HG03108 (cell line): Measurements from ENCODE around the gene ANKRD28.
A peak's percentile ranks its signal among the peaks of the same experiment; 100 is the strongest.
"Not testable (repeated sequence)": the region's sequence is repeated elsewhere in the genome, so short reads cannot be mapped to it uniquely, and the experiment has no call there.

Experiments used
- ATAC-seq: cut with Tn5 transposase; IDR thresholded peaks from one replicate; pipeline ENCODE4 v1.9.1; 2021; ENCODE audit warnings: moderate library complexity; ENCODE audit not compliant: unreplicated experiment

The ANKRD28 gene

GRCh38 chr3:15778332-15778858 lies 19.4 kb downstream of the ANKRD28 start:
- no peak for ATAC-seq

DNA sequence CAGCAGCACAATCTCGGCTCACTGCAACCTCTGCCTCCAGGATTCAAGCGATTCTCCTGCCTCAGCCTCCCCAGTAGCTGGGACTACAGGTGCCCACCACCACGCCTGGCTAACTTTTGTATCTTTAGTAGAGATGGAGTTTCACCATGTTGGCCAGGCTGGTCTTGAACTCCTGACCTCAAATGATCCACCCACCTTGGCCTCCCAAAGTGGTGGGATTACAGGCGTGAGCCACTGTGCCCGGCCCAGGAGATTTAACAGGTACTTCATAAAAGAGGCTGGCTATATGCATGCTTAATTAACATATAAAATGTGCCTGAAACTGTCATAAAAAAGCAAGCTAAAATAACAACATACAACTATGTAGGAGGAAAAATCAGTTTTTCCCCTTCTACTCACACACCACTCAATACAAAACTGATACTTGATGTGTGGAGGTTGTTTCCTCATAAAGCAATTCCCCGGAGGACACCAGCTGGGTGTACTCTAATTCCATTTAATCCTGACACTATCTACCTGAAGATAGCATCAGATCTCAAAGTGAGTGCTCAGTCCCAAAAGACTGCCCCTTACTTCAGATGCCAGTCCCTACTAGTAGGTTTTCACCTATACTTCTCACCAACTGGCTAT lies 22.7 kb downstream of the ANKRD28 start:
- ATAC-seq = peak; percentile 66

GRCh38 chr3:15771444-15771843 lies 26.3 kb downstream of the ANKRD28 start:
- ATAC-seq = no peak

- no peak for ATAC-seq
These were observed 28.4 kb downstream of the ANKRD28 start for GRCh38 chr3:15769256-15769915.

GRCh38 chr3:15768421-15769255 lies 29.1 kb downstream of the ANKRD28 start:
- ATAC-seq = peak; percentile 92

DNA sequence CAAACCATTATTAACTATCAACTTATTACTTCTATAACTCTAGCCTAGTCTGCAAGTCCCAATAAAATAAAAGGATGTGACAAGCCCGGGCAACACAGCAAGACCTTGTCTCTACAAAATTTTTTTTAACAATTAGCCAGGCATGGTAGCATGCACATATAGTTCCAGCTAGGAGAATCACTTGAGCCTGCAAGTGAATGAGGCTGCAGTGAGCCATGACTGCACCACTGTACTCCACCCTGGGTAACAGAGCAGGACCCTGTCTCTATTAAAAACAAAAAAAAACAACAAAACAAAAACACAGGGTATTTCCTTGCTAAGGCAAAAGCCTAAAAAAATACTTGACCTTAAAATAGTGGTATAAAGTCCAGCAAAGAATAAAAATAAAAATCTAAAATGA lies 31.4 kb downstream of the ANKRD28 start:
- no peak for ATAC-seq

DNA sequence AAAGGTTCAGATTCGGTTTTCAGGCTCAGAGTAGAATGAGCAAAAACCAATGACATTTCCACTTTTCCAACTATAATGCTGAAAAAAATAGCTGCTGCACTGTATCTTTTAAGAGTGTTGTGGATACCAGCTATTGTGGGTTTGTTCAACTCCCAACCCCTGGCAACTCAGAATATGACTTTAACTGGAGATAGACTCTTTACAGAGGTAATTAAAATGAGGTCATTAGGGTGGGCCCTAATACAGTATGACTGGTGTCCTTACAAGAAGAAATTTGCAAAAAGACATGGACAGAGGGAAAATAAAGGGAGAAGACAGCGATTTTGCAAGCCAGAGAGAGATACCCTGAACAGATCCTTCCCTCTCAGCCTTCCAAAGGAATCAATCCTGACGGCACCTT lies 39.5 kb downstream of the ANKRD28 start:
- ATAC-seq = no peak

- ATAC-seq = no peak
These were observed 40.0 kb downstream of the ANKRD28 start for GRCh38 chr3:15757824-15758223.

GRCh38 chr3:15756505-15756904 lies 41.3 kb downstream of the ANKRD28 start:
- no peak for ATAC-seq

DNA sequence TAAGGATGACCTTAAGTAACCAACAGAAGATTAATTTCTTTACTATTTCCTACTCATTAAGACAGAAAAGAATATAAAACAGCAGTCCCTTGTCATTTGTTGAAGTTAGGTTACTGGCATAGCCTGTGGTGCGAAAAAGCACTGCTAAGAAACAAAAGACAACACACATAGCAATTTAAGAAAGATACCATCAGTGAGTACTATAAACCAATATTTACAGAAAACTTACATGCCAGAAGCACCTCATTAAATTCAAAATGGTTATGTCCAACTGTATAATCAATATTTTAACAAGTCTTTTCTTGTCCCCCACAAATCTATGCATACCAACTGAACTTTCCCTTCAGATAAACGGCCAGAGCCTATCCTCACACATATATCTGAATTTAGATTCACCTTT lies 42.0 kb downstream of the ANKRD28 start:
- ATAC-seq = no peak

GRCh38 chr3:15755181-15755580 lies 42.6 kb downstream of the ANKRD28 start:
- no peak for ATAC-seq

DNA sequence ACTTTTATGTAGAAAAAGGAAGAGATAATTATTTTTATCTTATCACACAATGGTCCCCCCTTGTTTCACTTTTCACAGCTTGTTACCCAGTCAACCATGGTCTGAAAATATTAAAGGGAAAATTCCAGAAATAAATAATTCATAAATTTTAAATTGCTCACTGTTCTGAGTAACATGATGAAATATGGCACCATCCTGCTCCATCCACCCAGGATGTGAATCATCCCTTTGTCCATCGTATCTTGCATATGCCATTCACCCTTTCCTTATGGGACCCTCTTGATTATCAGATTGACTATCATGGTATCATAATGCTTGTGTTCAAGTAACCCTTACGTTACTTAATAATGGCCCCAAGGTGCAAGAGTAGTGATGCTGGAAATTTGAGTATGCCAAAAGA lies 43.7 kb downstream of the ANKRD28 start:
- ATAC-seq = no peak

DNA sequence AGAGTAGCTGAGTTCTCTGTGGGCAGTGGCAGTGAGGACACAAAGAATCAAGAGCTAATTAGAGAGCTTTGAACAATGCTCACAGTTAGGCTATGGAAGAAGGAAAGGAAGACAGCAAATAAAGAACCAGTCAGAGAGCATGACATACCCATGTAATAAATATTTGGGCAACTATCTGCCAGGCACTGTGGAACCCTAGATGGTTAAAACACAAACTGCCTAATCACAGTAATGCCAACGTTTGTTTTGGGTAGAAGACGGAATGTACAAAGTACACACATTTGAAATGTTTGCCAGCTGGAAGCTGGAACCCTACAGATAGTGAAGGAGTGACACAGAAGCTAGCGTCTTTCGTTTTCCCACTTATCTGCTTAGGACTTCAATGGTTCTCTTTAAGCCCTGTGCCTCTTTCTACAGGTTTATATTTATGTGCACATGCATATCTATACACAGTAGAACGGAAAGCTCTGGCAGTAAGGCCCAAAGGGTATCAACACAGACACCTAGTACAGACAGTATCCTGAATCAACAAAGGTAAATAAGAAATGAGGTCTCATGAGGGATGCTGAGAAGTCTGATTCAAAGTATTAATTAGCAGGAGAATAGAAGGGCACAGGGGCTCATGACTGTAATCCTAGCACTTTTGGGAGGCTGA lies 44.6 kb downstream of the ANKRD28 start:
- ATAC-seq = no peak

- no peak for ATAC-seq
These were observed 46.9 kb downstream of the ANKRD28 start for GRCh38 chr3:15750879-15751278.

DNA sequence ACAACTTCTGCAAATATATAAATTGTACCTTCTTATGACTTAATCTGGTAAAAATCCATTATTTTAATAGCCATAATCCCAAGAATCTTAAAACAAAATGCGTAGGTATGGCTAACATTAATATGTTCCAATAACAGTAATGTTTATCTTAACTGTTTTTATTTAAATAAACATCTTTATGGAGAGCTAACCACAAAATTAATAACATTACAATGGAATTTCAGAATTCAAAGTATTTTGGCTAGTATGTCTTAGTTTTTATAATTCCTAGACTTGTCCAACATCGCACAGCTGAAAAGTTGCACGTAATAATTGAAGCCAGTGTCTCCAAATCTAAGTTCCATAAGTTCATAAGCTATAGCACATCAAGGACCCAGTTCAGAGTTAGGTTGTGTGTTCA lies 47.6 kb downstream of the ANKRD28 start:
- no peak for ATAC-seq

GRCh38 chr3:15745896-15746295 lies 51.9 kb downstream of the ANKRD28 start:
- ATAC-seq = not testable (repeated sequence)

DNA sequence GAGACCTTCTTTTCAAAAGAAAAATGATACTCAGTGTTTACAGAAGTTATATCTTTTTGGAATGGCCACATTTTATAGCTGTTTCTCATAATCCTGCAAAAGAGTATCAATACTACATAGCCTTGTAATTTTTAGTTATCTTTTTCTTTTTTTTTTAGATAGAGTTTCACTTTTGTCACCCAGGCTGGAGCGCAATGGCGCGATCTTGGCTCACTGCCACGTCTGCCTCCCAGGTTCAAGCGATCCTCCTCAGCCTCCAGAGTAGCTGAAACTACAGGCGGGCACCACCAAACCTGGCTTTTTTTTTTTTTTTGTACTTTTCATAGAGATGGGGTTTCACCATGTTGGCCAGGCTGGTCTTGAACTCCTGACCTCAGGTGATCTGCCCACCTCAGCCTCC lies 53.6 kb downstream of the ANKRD28 start:
- ATAC-seq = no peak

- ATAC-seq = no peak
These were observed 54.2 kb downstream of the ANKRD28 start for GRCh38 chr3:15743587-15744009.

DNA sequence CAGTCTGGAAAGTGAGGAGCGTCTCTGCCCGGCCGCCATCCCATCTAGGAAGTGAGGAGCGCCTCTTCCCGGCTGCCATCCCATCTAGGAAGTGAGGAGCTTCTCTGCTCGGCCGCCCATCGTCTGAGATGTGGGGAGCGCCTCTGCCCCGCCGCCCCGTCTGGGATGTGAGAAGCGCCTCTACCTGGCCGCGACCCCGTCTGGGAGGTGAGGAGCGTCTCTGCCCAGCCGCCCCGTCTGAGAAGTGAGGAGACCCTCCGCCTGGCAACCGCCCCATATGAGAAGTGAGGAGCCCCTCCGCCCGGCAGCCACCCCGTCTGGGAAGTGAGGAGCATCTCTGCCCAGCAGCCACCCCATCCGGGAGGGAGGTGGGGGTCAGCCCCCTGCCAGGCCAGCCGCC lies 55.5 kb downstream of the ANKRD28 start:
- ATAC-seq = not testable (repeated sequence)

DNA sequence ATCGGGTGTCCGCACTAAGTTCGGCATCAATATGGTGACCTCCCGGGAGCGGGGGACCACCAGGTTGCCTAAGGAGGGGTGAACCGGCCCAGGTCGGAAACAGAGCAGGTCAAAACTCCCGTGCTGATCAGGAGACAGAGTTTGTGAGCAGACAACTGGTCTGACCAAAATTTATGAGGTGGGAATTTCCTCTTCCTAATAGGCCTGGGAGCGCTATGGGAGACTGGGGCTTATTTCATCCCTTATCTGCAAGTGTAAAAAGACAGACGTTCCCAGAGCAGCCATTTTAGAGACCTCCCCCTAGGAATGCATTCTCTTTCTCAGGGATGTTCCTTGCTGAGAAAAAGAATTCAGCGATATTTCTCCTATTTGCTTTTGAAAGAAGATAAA lies 59.2 kb downstream of the ANKRD28 start:
- not testable (repeated sequence) for ATAC-seq

DNA sequence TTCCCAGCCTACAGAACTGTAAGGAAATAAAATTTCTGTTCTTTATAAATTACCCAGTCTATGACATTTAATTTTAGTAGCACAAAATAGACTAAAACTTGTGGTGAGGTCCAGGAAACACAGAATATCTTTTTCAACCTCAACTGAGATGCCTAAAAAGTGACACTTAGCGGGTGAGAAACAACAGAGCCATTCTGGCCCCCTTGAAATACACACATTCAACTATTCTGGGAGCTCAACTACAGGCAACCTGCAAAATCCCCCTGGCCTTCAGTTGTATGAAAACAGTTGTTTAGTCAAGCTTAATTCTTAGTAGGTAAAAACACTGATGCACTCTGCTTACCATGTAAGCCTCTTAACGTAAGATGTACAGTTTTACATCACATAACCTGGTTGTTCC lies 66.8 kb downstream of the ANKRD28 start:
- no peak for ATAC-seq
